Neutrophil (primary cell): ENCODE data around the gene SLC22A7.

ENCODE experiments used
- H3K27ac ChIP-seq: fragments of 200-600 bp; sonication (generic); 2 replicates; pipeline ENCODE4 v1.5.1; 2016; ENCODE audit warnings: mild to moderate bottlenecking, moderate library complexity
- H3K27me3 ChIP-seq: fragments of 200-600 bp; sonication (generic); 2 replicates; pipeline ENCODE4 v1.6.0; 2016; ENCODE audit warnings: mild to moderate bottlenecking
- H3K36me3 ChIP-seq: fragments of 200-600 bp; sonication (generic); 2 replicates; pipeline ENCODE4 v1.5.1; 2017
- H3K4me1 ChIP-seq, 2 experiments: fragments of 200-600 bp in 1 of 2; sonication (generic) in 1 of 2; 1 replicate in 1 of 2; 2 replicates in 1 of 2; pipeline versions ENCODE4 v1.5.1 to v1.6.1; 2013 to 2016; ENCODE audit warnings: low read depth in 1 of 2, low read length in 1 of 2, mild to moderate bottlenecking in 1 of 2, moderate library complexity in 1 of 2; ENCODE audit not compliant: control insufficient read depth in 1 of 2, insufficient read depth in 1 of 2
- H3K4me3 ChIP-seq, 2 experiments: fragments of 200-600 bp in 1 of 2; sonication (generic) in 1 of 2; 1 replicate in 1 of 2; 2 replicates in 1 of 2; pipeline ENCODE4 v1.5.1; 2013 to 2016; ENCODE audit warnings: low read depth in 1 of 2, low read length in 1 of 2, mild to moderate bottlenecking in 1 of 2, moderate library complexity in 1 of 2
- H3K9me3 ChIP-seq: fragments of 200-600 bp; sonication (generic); 2 replicates; pipeline ENCODE4 v1.5.1; 2016
- CTCF ChIP-seq: fragments of 200-600 bp; sonication (generic); IDR thresholded peaks from 2 replicates; pipeline ENCODE4 v1.5.1; 2016; ENCODE audit warnings: antibody characterized with exemption

Gene SLC22A7

GRCh38 chr6:43283514-43283901 lies 14.6 kb upstream of the SLC22A7 start:
- peaks cover 97% of the 10 kb centered on the region for H3K27me3 ChIP-seq
- no peak overlapping the region for H3K27ac ChIP-seq
- no peaks in the 10 kb centered on the region for H3K36me3 ChIP-seq
- TF ChIP-seq CTCF: no peak
- no peaks in the 10 kb centered on the region for H3K9me3 ChIP-seq
- no peaks in the 10 kb centered on the region for H3K4me1 ChIP-seq
- H3K4me3 ChIP-seq: no peak overlapping the region

- H3K27me3 ChIP-seq: peaks cover 96% of the 10 kb centered on the region
Measured at GRCh38 chr6:43283905-43284304, 14.2 kb upstream of the SLC22A7 start.

GRCh38 chr6:43284991-43285781 lies 12.9 kb upstream of the SLC22A7 start:
- Histone ChIP-seq H3K36me3 (no peaks in the 10 kb centered on the region), H3K27ac (no peak overlapping the region), H3K27me3 (peaks cover 92% of the 10 kb centered on the region), H3K9me3 (no peaks in the 10 kb centered on the region), H3K4me1 (no peaks in the 10 kb centered on the region), H3K4me3 (no peak overlapping the region)
- no peak for TF ChIP-seq CTCF

More at GRCh38 chr6:43283905-43284304, 14.2 kb upstream of the SLC22A7 start:
- Histone ChIP-seq H3K9me3 (no peaks in the 10 kb centered on the region), H3K36me3 (no peaks in the 10 kb centered on the region), H3K4me3 (no peak overlapping the region), H3K4me1 (no peaks in the 10 kb centered on the region), H3K27ac (no peak overlapping the region)
- no peak for TF ChIP-seq CTCF

DNA sequence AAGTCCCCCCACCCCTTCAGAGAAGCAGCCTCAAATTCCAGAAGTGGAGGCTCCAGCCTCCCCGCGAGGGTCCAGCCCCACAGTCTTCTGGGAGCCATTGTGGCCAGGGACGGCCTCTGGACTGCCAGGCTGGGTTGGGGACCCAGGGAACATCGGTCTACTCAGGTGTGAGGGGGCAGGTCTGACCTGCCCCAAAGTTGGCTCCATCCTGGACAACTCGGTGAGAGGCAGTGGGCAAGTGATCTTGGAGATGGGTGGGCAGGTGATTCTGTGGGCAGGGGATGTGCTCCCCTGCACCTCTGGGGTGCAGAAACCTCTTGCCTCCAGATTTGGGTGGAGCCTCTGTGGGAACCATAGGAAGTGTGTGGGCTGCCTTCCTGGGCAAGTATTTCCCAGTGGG lies 12.2 kb upstream of the SLC22A7 start:
- no peak overlapping the region for H3K27ac ChIP-seq
- no peaks in the 10 kb centered on the region for H3K36me3 ChIP-seq
- H3K4me1 ChIP-seq: no peaks in the 10 kb centered on the region
- H3K9me3 ChIP-seq: no peaks in the 10 kb centered on the region
- no peak for TF ChIP-seq CTCF
- H3K27me3 ChIP-seq: peaks cover 85% of the 10 kb centered on the region
- no peak overlapping the region for H3K4me3 ChIP-seq

DNA sequence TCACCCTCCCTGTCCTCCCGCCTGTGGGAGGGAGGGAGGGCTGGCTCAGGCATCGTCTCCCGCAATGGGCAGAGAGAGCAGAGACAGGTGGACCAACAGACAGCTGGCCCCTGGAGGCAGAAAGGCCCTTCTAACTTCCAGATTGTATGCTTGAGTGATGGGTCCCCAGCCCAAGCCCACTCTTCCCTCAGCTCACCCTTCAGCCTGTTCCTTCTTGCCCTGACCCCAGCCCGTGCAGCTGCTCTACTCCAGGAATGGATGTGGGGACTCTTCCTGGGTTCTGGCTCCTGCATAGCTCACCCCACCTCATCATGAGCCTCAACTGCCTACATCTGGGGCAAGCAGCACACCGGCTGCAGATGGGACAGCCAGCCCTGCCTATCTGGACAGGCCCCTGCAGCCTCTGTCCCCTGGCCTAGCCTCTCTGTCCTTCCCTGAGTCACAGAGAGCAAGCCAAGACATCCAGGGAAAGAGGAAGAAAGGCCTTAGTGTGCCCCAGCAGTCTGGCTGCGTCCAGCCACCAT lies 11.5 kb upstream of the SLC22A7 start:
- no peak for TF ChIP-seq CTCF
- Histone ChIP-seq H3K27me3 (peaks cover 79% of the 10 kb centered on the region), H3K9me3 (no peaks in the 10 kb centered on the region), H3K4me1 (no peaks in the 10 kb centered on the region), H3K27ac (no peak overlapping the region), H3K36me3 (no peaks in the 10 kb centered on the region), H3K4me3 (no peak overlapping the region)
